H1 (cell line): ENCODE measurements around the gene FGF6.

Experiments
- ASH2L ChIP-seq: fragments of 200-600, 300-600 bp; sonication (generic); IDR thresholded peaks from one replicate; pipeline ENCODE4 v1.7.1; 2017; ENCODE audit warnings: low read length
- TF ChIP-seq, protein P1 (sequence below), 3 experiments: IDR thresholded peaks; 1 replicate in 2 of 3; 2 replicates in 1 of 3; pipeline versions ENCODE4 v1.5.1 to v1.6.1; 2011; ENCODE audit warnings: low read length in 3 of 3, mild to moderate bottlenecking in 3 of 3, inconsistent platforms in 2 of 3, low read depth in 1 of 3, moderate library complexity in 1 of 3; ENCODE audit not compliant: insufficient read depth in 1 of 3; ENCODE audit errors: control extremely low read depth in 1 of 3

GRCh38 chr12:4424422-4424821 lies 21.2 kb downstream of the FGF6 start:
- no peak for TF ChIP-seq ASH2L
- TF ChIP-seq, protein P1, sequence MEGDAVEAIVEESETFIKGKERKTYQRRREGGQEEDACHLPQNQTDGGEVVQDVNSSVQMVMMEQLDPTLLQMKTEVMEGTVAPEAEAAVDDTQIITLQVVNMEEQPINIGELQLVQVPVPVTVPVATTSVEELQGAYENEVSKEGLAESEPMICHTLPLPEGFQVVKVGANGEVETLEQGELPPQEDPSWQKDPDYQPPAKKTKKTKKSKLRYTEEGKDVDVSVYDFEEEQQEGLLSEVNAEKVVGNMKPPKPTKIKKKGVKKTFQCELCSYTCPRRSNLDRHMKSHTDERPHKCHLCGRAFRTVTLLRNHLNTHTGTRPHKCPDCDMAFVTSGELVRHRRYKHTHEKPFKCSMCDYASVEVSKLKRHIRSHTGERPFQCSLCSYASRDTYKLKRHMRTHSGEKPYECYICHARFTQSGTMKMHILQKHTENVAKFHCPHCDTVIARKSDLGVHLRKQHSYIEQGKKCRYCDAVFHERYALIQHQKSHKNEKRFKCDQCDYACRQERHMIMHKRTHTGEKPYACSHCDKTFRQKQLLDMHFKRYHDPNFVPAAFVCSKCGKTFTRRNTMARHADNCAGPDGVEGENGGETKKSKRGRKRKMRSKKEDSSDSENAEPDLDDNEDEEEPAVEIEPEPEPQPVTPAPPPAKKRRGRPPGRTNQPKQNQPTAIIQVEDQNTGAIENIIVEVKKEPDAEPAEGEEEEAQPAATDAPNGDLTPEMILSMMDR (IDR thresholded peaks at IDR 0.05; ENCODE audit: control extremely low read depth in 1 of 3, insufficient read depth in 1 of 3, low read depth in 1 of 3, low read length in 3 of 3), result no peak
